GM15510 (cell line): Measurements from ENCODE around the gene MAGOH.

Experiments used
- POLR2A ChIP-seq: IDR thresholded peaks from 3 replicates; pipeline ENCODE4 v1.6.1; 2011; ENCODE audit warnings: borderline replicate concordance; ENCODE audit not compliant: insufficient read length; ENCODE audit errors: extremely low read depth

MAGOH gene

DNA sequence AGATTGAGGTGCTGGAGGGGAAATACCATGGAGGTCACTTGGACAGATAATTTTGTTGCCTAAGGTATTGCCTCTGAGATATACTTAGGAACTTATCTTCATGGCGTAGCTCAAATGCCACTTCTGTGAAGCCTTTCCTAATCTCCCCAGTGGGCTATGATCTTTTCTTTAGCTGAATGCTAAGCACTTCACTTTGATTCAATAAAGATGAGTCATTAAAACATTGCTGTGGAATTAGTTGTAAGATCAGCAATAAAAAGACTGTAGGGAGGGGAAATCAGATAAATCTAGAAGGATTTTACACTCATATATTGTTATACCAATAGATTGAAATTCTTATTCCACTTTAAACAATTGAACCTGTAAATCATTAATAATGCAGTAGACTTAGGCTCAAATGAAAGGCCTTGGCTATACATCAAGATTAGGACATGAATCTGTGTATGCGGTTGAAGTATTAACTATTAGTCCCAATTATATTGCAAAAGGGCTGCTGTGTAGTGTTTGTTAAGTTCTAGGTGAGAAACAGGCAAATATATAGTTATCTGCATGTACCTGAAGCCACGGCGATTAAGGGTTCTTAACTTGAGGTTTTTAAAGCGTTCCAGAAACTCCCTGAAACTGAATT lies 19.2 kb upstream of the MAGOH start:
- no peak for TF ChIP-seq POLR2A

GRCh38 chr1:53256511-53257453 lies 18.5 kb upstream of the MAGOH start:
- TF ChIP-seq POLR2A, result no peak

DNA sequence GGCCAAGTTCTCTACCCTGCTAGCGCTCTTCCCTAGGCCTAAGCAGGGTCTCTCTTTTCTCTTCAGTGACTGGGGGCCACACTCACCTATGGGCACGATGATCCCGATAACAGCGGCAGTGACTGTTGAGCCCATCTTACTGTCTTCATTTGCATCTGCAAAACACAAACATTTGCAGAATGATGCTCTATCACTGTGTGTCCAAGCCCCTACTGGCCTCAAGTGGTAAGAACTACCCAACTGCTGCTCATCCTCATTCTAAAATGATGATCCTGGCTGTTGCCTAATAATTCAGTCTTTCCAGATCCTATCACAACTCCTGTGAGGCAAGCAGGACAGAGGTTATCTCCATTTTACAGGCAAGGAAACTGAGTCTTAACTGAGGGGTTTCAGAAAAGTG lies 16.7 kb upstream of the MAGOH start:
- no peak for TF ChIP-seq POLR2A

- no peak for TF ChIP-seq POLR2A
Measured at GRCh38 chr1:53254011-53254640, 15.8 kb upstream of the MAGOH start.

DNA sequence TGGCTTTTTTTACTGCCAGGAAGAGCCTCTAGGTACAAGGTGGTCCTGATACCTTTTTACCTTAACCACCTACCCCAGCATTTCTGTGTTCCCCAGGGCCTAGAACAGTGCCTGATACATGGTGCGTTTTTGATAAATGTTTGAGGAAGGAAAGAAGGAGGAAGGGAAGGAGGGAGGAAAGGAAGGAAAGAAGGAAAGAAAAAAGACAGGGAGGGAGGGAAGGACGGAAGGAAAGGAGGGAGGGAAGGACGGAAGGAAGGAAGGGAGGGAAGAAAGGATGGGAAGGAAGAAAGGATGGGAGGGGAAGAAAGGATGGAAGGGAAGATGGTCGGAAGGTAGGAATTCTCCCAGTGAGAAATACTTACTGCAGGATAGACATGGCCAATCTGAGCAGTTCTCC lies 12.0 kb upstream of the MAGOH start:
- TF ChIP-seq POLR2A, result no peak

- no peak for TF ChIP-seq POLR2A
Measured at GRCh38 chr1:53249706-53250105, 11.4 kb upstream of the MAGOH start.

DNA sequence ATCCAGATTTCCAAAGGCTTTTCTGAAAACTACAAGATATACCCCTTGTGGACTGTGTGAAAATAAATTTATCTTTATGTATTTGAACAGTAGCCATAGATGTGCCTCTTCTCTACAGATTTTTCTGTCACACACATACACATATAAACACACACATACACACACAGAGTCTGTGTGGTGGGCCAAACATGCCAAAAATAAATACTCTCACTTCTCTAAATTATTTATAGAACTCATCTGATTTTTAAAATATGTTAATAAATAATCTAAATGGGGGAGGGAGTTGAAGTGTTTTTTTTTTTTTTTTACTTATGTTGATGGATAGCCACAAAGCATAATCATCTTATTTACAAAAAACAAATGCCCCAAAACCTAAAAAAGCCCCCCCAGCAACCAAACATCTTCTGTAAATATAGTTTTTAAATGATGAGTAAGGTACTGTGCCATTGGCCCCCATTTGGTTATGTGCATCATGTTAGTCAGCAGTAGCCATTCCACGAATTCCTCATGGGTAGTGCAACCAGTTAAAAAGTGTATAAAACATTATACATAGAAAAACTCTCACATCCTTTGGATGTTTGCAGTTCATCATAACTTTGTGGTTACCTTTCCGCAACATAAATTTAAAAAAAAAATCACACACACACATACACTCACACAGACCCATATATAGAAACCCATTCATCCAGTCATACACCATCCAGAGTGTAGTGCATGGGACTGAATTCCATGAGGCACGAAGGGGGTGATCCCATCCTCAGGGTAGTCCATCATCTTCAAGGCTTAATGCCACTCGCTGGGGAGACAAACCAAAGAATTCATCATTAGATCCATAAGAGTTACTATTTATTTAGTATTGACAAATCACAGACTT lies 8.2 kb upstream of the MAGOH start:
- no peak for TF ChIP-seq POLR2A

DNA sequence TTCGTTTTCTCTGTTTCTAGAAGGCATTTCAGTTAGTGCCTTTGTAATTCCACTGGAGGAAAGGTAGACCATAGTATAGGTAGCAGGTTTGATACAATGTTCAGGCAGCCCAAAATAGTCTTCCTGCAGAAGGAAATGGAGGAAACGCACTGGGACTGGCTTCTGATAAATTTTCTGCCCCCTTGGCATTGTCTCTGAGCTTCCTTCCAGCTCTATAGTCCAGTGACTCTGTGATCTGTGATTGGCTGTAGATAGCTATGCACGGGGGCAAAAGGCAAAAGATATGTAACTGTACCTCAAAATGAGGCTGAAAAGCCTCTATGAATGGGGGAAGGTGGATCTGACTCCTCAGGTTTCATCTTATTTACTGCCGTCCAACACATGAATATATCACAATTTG lies 5.8 kb upstream of the MAGOH start:
- no peak for TF ChIP-seq POLR2A

- TF ChIP-seq POLR2A, result no peak
Measured at GRCh38 chr1:53242381-53242780, 4.1 kb upstream of the MAGOH start.

DNA sequence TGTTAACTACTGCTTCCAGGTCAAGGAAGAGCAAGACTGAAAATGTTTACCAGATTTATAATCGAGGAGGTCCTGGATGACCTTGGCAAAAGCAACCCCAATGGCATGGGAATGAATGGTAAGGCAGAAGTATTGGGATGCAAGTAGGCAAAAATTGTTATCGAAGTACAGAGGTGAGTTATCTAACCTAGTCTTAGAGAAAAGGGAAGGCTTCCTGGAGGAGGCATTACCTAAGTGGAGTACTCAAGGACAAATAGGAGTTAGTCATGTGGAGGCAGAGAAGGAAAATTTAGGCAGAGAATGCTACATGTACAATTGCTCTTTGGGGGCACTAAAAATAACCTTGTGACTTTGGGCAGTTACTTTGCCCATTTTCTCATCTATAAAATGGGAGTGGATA lies 3.5 kb upstream of the MAGOH start:
- TF ChIP-seq POLR2A, result no peak

DNA sequence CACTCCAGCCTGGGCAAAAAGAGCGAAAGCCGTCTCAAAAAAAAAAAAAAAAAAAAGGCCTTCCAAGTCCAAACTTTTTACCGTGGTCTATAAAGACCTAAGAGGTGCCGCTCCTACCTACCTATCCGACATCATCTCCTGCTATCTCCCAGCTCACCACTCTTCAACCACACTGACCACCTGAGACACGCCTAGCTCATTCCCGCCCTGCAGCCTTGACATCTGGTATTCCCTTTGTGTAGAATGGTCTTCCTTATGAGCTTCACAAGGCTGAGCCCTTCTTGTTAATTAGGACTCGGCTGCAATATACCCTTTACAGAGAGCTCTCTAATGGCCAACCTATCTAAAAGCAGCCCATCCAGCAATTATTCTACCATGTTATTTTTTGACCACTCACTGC lies 680 bp downstream of the MAGOH start:
- TF ChIP-seq POLR2A, result no peak

DNA sequence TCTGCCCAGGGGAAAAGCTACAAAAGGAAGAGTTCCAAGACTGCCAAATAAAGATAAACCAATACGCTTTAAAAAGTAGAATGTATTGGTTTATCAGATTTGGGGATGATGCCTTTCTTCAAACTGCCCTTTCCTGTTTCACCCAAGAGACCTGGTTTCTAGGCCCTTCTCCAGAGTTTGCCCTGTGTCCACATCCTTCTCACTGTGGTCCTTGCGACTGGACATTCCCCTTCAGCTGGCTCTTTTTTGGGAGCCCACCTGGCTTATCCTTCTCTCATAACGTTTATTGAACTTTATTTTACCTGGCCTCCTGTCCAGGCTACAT lies 17.4 kb downstream of the MAGOH start:
- no peak for TF ChIP-seq POLR2A

GRCh38 chr1:53220171-53220961 lies 18.0 kb downstream of the MAGOH start, which contains the start of gene CZIB:
TSS of gene CZIB (minus strand) at chr1:53220634. CDS start at chr1:53220575, 59 bp downstream.
- TF ChIP-seq POLR2A, result peak; percentile 98

DNA sequence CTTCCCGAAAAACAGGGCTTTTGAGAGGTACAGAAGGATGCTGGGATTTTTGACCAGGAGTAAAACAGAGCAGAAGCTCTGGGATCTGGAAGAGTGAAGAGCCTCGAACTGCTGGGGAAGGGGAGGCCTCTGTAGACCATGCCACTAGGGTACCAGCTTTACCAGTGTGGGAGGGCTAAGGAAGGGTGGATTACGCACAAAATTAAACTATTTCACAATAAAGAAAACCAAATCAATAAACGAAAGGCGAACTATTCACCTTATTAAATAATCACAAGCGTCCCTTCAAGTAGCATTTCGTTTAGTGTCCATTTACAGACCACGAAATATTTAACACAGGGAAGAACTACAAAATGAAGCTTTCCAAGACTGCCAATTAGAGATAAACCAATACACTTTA lies 18.6 kb downstream of the MAGOH start:
- TF ChIP-seq POLR2A, result no peak

DNA sequence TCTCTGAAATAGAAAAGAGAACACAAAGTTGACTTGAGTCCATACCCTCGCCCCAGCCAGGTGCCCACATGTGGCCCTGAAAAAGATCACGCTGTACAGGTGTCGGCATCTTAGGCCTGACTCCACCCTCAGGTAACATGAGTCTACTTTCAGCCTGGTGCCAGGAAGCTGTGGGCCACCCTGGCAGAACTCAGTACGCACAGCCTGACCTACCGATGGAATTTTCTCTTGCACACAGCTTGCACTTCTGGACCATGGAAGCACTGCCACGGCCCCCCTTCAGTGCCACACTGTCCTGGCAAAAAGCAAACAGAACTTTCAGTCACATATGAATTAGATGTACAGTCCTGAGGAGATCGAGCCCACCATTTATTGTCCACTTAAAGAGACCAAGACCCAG lies 20.1 kb downstream of the MAGOH start:
- TF ChIP-seq POLR2A, result no peak

GRCh38 chr1:53214376-53214940 lies 23.9 kb downstream of the MAGOH start:
- no peak for TF ChIP-seq POLR2A
